HG03139 (cell line): Measurements from ENCODE around the gene ACP3.

Source experiments
- ATAC-seq: cut with Tn5 transposase; IDR thresholded peaks from one replicate; pipeline ENCODE4 v1.9.1; 2021; ENCODE audit not compliant: unreplicated experiment

The ACP3 gene

DNA sequence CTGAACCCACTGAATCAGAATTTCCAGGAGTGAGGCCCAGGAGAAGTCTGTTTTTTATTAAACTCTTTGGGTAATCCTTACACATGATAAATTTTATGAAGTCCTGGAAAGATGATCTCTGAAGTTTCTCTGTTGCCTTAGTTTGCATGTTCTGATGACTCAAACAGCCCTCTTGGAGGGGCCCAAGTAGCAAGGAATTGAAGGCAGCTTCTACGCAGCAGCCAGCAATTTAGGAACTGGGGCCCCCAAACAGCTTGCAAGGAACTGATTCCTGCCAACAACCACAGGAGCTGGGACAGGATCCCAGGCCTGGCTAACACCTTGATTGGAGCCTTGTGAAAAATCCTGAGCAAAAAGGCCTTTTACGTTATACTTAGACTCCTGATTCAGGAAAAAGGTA is 5.4 kb upstream of the ACP3 start:
- no peak for ATAC-seq

DNA sequence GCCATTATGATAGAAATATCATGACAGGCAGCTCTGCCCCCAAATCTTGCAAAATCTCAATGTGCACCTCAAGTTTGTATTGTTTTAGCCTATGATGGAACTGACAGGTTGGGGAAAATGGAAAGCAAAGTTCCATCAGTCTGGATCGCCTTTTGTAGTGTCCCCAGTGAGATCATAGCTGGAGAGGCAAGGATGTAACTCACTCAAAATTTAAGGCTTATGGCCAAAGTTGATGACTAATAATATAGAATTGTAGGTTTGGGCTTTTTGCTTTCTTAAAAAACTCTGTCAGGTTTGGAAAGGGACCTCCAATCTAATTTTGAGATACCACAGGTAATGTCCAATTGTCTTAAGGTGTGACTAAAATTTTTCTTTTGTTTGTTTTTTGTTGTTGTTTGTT is 1.4 kb upstream of the ACP3 start:
- ATAC-seq, result no peak

DNA sequence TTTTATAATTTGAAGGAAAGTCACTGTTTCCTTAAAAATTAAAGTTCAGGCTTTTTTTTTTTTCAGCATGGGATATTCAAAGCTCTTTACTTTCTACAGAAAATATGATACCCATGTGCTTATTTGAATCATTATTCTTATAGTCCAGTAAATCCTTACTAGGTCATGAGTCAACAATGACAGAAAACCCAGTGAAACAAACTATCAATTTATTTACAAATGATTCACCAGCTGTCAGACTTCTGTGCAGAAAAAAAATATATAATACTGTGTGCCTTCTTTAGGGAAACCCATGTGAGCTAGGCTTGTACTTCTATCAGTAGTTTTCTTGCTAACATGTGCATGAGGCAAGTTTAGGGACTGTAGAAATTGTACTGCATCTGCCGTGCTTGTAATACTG is 1.2 kb downstream of the ACP3 start:
- ATAC-seq, result no peak

DNA sequence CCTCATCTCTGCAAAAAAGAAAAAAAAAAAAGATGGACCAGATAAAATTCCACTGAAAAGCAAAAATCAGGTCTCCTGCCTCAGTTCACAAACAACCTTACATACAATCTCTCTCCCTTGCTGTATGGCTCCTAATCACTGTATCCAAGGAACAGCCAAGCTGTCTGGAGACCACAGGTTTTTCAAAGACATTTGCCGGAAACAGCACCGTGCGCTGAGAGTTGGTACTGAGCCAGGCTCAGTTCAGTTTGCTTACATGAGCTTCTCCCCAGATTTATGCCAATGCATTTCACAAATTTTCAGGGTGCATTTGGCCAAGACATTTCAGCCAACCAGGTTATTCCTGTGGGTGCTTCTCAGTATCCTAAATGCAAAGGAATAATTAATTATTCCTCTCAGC is 4.1 kb downstream of the ACP3 start:
- no peak for ATAC-seq

DNA sequence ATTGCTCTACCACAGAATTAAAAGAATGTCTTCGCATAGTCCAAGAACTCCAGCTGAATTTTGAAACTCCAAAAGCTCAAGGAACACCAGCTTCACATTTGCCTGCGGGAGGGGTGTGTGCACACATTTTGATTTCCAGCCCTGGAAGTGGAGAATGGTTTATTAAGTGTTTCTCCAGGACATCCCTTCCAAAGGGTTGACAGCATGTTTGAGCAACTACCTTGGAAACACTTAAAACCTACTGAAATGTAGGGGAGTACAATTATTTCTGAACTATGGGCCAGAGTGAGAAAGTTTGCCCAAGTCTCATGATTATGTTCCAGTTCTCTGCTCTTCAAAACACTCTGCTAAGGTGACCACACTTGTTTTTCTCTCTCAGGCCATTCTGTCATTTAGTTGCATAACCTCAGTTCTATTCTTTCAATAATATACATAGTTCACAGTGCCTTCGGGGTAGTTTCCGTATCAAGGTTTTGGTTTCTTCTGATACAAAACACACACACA is 7.9 kb downstream of the ACP3 start:
- no peak for ATAC-seq

DNA sequence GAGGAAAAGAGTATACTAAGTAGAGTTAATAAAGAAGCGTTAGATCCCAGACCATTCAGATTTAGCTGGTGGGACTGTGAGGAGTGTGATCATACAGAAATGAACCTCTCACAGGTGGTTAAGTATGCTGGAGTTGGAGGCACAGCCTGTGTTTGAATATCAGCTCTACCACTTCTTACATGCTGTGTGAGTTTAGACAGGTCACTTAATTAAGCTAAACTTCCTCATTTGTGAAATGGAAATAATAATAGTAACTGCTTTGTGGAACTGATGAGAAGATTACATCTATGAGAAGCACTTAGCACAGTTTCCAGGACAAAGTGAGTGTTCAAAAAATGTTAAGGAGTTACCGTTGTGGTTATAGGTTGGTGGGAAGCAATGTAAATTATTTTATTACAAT is 8.4 kb downstream of the ACP3 start:
- no peak for ATAC-seq

DNA sequence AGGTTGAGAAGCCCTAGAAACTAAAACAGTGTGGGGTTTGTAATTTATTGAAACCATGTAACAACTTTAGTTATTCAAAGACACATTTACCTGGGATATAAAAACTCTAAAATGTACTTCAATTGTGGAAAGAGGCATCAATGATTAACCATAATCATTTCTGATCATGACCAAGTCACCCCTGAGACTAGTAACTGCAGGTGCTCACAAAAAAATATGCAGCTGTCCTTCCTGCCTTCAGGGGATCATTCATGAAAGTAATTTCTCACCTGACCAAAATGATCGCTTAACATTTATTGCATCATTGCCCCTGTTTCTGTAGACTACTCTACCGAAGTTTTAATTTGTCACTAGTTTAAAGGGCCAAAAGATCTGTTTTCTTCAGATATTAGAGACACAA is 9.0 kb downstream of the ACP3 start:
- no peak for ATAC-seq

DNA sequence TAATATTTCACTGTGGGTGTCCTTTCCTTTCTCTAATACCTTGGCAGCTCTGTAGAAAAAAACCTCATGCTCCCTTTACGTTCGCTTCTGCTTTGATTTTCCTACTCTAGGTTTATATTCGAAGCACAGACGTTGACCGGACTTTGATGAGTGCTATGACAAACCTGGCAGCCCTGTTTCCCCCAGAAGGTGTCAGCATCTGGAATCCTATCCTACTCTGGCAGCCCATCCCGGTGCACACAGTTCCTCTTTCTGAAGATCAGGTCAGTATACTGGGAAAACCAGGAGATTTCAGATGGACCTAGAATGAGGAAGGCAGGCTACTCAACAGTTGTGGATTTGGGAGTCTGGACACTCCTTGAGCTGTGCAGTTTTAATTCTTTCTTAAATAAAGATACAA is 14.9 kb downstream of the ACP3 start:
- no peak for ATAC-seq

DNA sequence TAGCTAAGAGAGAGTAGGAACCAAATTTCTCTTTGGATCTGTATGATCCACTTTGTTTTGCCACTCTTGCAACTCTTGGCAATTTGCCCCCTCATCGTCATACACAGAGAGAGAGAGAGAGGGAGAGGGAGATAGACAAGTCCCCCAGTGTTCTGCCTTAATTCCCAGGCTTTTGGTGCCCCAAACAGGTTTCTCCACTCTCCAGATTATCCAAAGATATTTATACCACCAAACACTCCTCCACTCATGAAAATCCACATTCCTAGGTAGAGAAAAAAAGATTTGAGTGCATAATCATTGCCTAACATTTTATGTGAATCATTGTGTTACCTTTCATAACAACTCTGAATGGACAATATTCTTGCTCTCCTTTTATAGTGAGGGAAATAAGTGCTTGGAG is 15.3 kb downstream of the ACP3 start:
- ATAC-seq, result no peak

DNA sequence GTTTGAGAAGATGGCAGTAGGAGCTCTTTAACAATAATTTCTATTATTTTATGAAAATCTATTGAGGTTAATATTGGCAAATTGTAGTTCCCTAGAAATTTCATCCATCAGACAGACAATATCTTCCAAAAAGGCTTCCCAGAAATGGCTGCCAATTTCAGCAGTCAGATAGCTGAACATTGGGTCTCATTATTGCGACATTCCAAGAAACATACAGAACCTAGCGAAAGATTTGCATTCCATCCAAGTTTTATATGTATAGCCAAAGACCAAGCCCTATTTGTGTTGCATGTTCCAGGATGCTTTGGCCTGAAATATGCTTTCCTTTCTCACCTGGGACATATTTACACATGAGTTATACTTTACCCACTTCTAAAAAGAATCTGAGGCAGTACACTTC is 24.5 kb downstream of the ACP3 start:
- no peak for ATAC-seq

DNA sequence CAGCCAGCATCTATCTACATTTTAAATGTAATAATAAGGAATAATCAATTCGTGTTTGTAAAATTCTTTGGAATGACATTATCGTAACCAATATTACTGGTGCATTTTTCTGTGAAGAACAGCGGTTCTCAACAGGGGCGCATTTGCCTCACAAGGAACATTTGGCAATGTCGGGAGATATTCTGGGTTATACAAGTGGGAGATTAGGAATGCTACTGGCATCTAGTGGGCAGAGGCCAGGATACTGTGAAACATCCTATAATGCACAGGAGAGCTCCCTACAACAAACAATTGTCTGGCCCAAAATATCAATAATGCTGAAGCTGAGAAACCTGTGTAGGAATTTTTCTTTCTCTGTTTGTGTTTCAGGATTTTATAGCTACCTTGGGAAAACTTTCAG is 25.0 kb downstream of the ACP3 start:
- ATAC-seq, result no peak

DNA sequence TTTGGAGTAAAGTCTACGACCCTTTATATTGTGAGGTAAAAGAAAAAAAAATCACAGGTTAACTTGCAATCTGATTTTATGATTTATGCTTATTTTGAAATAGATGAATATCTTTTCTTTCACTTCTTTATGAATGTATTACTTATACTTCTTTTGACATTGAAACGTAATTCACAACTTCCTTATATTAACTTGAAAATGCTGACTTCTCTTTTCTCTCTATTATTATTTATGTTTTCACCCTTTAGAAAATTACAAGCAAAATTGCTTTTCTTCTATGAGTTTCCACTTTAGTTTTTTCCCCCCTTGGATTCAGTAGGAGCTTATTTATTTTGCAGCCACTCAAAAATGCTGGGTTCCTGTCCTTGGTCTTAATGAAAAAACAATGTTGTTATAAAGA is 25.4 kb downstream of the ACP3 start:
- no peak for ATAC-seq

DNA sequence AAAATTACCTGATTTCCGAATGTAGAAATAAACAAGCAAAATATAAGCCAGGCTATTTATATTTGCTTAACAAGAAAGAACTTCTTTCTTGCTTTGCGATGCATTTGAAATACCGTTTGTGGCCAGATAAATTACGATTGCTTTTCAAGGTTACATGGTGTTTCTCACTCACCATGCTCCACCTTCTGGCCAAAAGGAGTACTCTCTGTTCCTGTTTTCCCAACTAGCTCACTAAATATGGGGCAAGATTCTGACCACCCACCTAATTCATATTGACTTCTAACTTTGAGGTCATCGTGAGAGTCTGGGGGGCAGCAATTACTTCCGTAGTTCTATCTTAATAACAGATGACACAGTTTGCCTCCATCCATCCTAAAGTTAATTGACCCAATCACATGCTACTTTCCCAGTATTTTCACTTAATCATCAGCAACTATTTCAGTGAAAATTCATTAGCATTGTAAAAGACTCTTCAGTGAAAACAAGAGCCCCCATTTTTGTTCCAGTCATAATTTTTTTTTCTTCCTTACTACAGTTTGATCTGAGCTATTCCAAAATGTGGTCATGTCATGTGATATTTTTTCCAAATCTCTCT is 25.9 kb downstream of the ACP3 start:
- no peak for ATAC-seq

DNA sequence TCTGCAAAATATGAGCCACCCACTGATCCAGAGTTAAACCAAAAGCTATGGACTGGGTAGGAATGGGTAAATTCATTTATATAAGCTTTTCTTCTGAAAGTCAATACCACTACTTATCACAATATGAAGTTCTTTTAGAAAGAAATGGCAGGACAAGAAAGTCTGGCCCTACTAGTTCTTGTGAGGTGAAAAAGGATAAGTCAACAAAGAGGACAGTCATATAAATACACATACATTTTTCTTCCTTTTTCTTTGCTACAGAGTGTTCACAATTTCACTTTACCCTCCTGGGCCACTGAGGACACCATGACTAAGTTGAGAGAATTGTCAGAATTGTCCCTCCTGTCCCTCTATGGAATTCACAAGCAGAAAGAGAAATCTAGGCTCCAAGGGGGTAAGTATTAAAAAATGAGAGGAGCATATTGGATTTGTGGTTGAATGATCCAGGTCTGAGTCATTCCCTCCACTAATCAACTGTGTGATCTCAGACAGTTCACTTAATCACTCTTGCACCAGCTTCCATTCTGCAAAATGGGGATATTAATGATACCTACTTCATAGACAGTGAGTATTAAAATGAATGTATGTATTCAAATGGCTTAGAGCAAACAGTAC is 27.6 kb downstream of the ACP3 start:
- ATAC-seq, result no peak

DNA sequence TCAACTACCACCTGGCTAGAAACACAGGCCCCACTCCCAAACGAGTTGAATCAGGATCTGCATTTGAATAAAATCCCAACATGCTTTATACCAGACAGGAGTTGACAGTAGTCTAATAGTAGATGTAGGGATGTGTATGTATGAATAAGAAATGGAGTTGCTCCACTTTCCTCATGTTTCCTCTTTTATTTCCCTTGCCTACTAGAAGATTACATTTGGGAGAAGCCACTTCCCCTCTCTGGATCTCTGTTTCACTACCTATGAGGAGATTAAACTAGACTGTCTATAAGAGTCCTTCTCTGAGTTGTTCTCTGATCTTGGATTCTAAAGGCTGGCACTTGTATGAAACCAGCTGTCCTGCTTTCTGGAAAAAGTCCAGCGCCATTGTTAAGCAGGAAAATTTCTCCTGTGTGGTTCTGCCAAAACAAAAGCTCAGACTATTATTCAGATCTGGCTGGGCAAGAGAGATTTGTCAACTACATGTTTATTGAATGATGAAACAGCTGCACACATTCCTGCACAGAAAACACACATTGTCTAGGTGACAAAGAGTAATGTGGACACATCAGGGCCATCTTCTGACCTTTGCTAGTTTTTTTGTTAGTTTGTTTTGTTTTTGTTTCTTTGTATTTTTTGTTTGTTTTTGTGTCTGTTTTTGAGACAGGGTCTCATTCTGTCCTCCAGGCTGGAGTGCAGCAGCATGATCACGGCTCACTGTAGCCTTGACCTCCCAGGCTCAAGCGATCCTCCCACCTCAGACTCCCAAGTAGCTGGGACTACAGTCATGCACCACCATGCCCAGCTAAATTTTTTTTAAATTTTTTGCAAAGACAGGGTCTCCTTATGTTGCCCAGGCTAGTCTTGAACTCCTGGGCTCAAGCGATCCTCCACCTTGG is 29.9 kb downstream of the ACP3 start:
- no peak for ATAC-seq

DNA sequence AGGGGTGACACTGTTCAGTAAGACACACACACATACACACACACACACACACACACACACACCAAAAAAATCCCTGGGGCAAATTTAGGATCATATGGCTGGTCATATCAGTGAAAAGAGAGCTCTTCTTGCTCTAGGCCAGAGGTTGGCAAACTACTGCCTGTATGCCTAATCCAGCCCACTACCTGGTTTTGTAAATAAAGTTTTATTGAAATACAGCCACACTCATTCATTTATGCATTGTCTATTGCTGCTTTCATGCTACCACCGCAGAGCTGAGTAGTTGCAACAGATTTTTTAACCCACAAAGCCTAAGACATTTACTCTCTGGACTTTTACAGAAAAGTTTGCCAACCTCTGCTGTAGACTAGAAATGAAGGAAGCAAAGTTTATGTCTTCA is 30.6 kb downstream of the ACP3 start:
- no peak for ATAC-seq

DNA sequence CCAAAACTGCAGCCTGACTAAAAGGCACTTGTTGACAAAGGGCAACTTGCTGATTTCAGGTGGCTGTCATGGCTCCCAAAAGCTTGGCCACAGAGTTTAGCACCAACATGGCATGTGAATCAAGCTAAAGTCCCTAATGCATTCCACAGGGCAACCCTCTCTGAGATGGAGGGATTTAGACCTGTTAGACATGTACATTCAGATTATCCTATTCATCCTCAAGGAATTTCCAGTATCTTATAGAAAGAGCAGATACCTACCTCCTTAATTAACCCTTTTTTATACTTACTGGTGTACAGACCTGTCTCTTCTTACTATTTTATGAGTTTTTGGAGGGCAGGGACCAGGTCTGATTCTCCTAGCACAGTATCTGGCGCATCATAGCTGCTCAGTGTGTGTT is 31.3 kb downstream of the ACP3 start:
- ATAC-seq, result no peak

DNA sequence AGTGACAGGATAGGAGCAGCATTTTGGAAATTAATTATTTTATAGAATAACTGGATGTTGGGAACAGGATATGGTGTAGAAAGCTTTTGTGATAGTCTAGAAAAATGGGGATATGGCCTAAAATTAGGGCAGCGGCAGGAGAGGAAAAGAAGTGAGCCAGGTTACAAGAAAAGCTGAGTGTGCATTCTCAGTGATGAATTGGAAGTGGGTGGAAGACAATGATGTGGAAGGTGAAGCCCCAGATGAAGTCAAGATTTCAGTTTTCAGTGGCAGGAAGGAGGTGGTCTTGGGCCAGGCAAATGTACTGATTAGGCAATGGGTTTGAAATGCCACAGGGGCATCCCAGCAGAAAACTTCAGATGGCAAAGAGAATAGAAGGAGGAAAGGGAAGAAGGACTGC is 33.6 kb downstream of the ACP3 start:
- ATAC-seq, result no peak

DNA sequence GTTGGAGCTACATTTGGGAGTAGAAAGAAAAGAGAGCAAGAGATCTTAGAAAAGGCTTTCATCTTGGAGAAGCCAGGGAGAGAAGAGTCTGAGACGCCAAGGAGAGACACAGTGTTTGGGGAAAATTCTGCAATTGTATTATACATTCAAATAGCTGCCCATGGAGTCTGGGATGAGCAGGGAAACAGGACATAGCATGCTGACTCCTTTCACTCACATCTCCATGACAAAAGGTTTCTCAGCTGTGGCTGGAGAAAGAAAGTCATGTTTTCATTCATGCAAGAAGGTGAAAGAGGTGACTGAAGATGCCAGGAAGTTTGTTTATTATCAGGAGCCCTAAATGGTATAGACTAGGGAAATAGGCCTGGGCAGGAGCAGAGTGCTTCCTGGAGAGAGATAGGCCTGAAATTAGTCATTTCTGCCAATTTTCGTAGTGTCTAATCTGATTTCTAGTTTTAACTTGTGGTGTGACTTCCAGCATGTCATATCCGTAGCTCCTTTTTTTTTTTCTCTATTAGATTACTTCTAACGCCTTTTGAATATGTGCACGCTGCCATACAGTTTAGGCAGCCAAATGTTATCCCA is 34.1 kb downstream of the ACP3 start:
- no peak for ATAC-seq

DNA sequence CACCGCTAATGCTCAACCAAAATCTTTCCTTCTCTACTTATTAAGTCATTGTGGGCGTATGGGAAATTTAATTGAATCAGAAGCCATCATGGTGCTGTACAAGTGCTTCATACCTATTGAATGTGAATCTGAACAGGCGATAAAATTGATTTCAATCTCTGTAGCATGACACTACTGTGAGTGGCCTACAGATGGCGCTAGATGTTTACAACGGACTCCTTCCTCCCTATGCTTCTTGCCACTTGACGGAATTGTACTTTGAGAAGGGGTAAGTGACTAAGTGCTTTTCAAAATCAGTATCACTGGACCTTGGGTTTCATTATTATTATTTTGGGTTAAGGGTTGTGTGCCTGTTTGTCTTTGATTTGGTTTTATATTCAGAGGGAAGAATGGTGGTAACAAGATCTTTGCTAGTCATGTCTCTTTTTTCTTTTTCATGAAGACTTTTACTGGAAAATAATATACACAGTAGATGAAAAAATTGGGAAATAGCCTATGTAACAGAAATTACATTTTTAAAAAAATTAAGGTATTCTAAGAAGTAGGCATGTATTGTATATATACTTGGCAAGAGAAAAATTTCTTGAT is 35.4 kb downstream of the ACP3 start:
- ATAC-seq, result peak; percentile 70

DNA sequence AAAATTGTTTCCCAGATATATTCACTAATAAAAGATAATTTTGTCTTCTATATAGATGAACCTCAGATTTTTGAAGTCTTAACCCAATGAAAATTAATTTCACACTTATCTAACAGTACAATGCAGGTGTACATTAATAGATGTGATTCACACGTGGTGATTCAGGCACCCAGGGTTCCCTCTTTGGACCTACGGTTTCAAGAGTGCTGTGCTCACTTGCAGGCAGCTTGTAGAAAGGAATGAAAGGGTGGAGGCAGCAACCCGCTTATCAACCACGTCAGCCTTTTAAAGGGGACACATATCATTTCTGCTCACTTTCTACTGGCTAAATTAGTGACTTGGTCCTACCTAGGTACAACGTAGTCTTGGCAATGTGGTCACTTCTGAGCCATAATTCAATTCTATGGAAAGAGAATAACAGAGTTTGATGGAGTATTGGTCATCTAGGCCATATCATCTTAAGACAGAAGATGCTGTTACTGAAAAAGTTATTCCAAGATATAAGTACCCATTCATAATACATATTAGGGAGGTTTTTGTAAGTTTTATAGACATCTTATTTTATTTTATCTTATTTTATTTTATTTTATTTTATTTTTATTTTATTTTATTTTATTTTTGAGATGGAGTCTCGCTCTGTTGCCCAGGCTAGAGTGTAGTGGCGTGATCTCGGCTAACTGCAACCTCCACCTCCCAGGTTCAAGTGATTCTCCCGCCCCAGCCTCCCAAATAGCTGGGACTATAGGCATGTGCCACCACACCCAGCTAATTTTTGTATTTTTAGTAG is 37.9 kb downstream of the ACP3 start:
- ATAC-seq, result no peak
